Rectal smooth muscle tissue (tissue), 1 donor: ENCODE results near the gene KIZ.

Experiments used
- H3K27ac ChIP-seq: one replicate; pipeline ENCODE4 v1.7.0; 2013; ENCODE audit warnings: low read depth, low read length, inconsistent platforms
- H3K27me3 ChIP-seq: one replicate; pipeline ENCODE4 v1.7.0; 2013; ENCODE audit warnings: low read length; ENCODE audit not compliant: control insufficient read depth, insufficient read depth
- H3K36me3 ChIP-seq: one replicate; pipeline ENCODE4 v1.7.0; 2013; ENCODE audit warnings: low read length; ENCODE audit not compliant: control insufficient read depth, insufficient read depth
- H3K4me1 ChIP-seq: one replicate; pipeline ENCODE4 v1.7.0; 2013; ENCODE audit warnings: low read length; ENCODE audit not compliant: control insufficient read depth, insufficient read depth
- H3K4me3 ChIP-seq: one replicate; pipeline ENCODE4 v1.7.0; 2013; ENCODE audit warnings: low read length
- H3K9ac ChIP-seq: one replicate; pipeline ENCODE4 v1.7.0; 2013; ENCODE audit warnings: low read length

KIZ gene

DNA sequence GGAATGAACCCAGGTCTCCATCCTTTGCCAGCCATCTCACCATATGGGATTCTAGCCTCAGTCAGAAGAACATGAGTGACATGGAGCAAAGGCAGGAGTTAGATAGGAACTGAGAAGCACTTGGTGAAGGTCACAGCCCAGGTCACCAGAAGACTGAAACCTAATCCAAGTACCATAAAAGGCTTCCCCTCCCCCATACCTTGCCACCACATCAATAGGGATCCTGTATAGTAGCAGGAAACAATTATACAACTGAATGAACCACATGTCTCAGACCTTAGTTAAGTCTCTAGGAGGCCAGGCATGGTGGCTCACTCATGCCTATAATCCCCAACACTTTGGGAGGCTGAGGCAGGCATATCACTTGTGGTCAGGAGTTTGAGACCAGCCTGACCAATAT lies 49.6 kb downstream of the KIZ start:
- Histone ChIP-seq H3K27ac (peak overlapping the region; percentile 16), H3K36me3 (no peaks in the 10 kb centered on the region), H3K27me3 (no peaks in the 10 kb centered on the region), H3K9ac (no peak overlapping the region), H3K4me3 (no peak overlapping the region), H3K4me1 (peaks cover 8% of the 10 kb centered on the region)

DNA sequence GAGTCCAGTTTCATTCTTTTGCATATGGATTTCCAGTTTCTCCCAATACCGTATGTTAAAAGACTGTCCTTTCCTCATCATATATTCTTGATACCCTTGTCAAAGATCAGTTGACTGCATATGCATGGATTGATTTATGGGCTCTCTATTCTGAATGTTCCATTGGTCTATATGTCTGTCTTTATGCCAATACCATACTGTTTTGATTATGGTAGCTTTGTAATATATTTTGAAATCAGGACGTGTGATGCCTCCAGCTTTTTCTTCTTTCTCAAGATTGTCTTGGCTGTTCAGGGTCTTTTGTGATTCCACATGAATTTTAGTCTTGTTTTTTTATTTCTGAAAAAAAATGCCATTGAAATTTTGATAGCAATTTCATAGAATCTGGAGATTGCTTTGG lies 51.9 kb downstream of the KIZ start:
- H3K9ac ChIP-seq, result no peak overlapping the region
- no peaks in the 10 kb centered on the region for H3K27me3 ChIP-seq
- H3K4me3 ChIP-seq, result no peak overlapping the region
- no peak overlapping the region for H3K27ac ChIP-seq
- H3K36me3 ChIP-seq, result no peaks in the 10 kb centered on the region
- peaks cover 10% of the 10 kb centered on the region for H3K4me1 ChIP-seq

DNA sequence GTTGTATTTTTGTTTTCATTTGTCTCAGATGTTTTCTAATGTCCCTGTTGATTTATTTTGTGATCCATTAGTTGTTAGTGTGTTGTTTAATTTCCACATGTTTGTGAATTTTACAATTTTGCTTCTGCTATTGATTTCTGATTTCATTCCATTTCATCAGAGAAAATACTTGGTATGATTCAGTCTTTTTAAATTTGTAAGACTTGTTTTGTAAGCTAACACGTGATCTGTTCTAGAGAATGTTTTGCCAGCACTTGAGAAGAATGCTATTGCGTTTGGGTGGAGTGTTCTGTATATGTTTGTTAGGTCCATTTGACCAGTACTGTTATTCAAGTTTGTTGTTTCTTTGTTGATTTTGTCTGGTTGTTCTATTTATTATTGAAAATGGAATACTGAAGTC lies 53.9 kb downstream of the KIZ start:
- H3K9ac ChIP-seq, result no peak overlapping the region
- peak overlapping the region; percentile 19 for H3K27ac ChIP-seq
- H3K4me1 ChIP-seq, result peaks cover 11% of the 10 kb centered on the region
- no peak overlapping the region for H3K4me3 ChIP-seq
- H3K36me3 ChIP-seq, result no peaks in the 10 kb centered on the region
- H3K27me3 ChIP-seq, result no peaks in the 10 kb centered on the region

DNA sequence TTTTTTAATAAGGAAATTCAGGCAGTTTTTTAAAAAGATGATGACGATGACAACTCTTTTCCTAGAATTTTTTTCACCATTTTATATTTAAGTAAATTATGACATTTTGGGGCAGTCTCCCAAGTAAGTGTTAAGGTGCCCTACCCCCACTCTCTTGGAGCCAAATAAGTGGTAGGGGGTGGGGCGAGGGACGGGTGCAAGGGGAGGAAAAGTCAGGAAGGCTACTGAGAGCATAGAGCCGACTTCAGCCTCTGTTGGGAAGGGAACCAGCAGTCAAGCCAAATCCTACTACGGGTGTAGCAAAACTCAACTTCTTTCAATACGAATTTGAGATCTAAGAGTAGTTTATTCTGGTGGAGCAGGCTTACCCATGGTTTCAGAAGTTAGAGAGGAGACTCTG lies 54.4 kb downstream of the KIZ start:
- H3K9ac ChIP-seq, result no peak overlapping the region
- no peaks in the 10 kb centered on the region for H3K27me3 ChIP-seq
- H3K36me3 ChIP-seq, result no peaks in the 10 kb centered on the region
- H3K4me1 ChIP-seq, result peaks cover 11% of the 10 kb centered on the region
- peak overlapping the region; percentile 19 for H3K27ac ChIP-seq
- no peak overlapping the region for H3K4me3 ChIP-seq

DNA sequence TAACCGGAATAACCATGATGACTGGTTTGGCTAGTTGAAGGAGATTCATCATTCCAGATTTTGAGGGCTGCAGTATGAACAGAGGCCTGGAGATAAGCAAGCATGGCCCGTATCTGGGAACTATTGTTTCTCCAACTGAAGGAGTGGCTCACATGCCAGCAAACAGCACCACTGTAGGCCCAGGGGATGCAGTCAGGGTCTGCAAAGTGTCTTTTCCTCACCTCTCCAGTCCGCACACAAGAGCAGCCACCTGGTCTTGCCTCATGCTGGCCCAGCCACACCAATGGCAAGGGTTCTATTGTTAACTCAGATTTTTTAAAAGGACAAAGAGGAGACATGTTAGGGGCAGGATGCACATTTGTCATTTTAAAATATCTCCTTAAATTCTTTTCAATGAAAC lies 55.1 kb downstream of the KIZ start:
- Histone ChIP-seq H3K4me3 (no peak overlapping the region), H3K27me3 (no peaks in the 10 kb centered on the region), H3K27ac (peak overlapping the region; percentile 19), H3K9ac (no peak overlapping the region), H3K36me3 (no peaks in the 10 kb centered on the region), H3K4me1 (peaks cover 11% of the 10 kb centered on the region)

DNA sequence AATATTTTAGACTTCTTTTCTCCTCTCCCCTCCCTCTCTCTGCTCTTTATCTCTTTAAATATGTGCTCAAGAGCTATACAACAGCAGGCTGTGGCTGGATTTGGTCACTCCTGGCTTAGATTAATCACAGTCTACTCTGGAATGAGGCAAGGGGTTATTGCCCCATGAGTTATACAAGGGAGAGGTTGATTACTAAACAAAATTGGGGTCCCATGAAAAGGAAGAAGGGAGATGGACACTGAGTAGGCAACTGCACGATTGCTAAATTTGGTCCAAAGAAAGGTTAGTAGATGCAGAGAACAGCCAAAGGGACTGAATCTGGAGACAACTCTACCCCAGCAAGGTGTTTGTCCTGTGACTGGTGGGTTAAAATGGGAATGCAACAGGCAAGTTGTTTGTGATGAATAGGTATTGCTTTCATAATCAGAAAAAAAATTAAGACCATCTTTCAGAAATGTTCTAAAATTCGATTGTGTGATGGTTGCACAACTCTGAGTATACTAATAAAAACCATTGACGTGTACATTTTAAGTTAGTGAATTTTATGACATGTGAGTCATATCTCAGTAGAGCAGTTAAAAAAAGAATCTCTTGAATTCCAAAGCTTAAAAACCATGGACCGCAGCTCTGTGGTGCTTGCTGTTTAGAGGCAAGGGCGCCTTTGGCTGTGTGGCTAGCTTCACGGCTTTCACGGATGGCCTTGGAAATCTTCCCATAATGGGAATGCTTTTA lies 57.1 kb downstream of the KIZ start:
- no peak overlapping the region for H3K9ac ChIP-seq
- H3K4me1 ChIP-seq, result peaks cover 11% of the 10 kb centered on the region
- peak overlapping the region; percentile 83 for H3K27ac ChIP-seq
- H3K27me3 ChIP-seq, result no peaks in the 10 kb centered on the region
- H3K36me3 ChIP-seq, result no peaks in the 10 kb centered on the region
- H3K4me3 ChIP-seq, result no peak overlapping the region

DNA sequence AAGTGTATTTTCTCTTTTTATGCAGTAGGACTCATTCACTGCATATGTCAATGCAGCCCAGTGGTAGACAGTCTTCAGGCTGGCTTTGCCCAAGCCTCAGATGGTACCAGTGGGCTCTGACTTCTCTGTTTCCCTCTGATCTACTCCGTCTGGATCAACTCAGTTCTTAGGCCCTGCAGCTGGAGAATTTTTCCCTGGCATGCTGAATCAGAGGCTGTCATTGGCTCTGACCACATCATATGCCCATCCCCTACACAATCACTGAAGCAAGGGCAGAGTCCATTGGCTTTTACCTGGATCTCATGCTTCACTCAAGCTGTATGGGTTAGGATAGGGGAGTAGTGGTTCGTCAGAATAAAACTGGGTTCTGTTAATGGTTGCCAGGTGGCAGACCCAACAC lies 57.8 kb downstream of the KIZ start:
- Histone ChIP-seq H3K9ac (no peak overlapping the region), H3K27me3 (no peaks in the 10 kb centered on the region), H3K36me3 (no peaks in the 10 kb centered on the region), H3K4me1 (peaks cover 11% of the 10 kb centered on the region), H3K4me3 (no peak overlapping the region), H3K27ac (peak overlapping the region; percentile 83)

DNA sequence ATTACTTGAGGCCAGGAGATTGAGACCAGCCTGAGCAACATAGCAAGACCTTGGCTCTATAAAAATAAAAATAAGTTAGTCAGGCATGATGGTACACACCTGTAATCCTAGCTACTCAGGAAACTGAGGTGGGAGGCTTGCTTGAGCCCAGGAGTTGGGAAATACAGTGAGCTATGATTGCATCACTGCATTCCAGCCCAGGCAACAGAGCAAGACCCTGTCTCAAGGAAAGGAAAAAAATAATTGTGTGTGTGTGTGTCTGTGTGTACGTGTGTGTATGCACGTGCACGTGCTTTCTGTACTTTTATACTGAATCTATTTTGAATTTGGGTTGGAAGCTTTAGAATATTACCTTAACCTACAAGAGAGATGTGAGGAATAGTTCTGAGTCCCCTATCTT lies 58.9 kb downstream of the KIZ start:
- no peak overlapping the region for H3K4me3 ChIP-seq
- H3K27ac ChIP-seq, result no peak overlapping the region
- H3K4me1 ChIP-seq, result peaks cover 11% of the 10 kb centered on the region
- H3K27me3 ChIP-seq, result no peaks in the 10 kb centered on the region
- no peaks in the 10 kb centered on the region for H3K36me3 ChIP-seq
- no peak overlapping the region for H3K9ac ChIP-seq

DNA sequence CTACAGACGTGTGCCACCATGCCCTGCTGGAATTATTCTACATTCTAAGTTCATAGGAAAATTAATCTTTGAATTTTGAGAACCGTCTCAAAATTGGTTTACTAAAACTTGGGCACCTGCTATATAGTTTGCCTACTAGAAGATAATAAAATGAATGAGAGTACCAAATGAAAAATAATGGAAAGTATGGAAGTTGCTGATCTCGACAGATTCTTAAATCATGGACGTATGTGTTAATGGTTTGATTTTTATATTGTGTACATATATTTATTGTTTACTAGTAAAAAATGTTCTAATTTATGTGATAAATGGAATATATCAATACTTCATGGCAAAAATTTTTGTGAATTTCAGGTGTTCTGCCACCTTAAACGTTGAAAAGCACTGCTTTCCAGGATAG lies 60.0 kb downstream of the KIZ start:
- H3K27me3 ChIP-seq, result no peaks in the 10 kb centered on the region
- H3K4me1 ChIP-seq, result peaks cover 13% of the 10 kb centered on the region
- no peaks in the 10 kb centered on the region for H3K36me3 ChIP-seq
- no peak overlapping the region for H3K27ac ChIP-seq
- no peak overlapping the region for H3K9ac ChIP-seq
- no peak overlapping the region for H3K4me3 ChIP-seq

DNA sequence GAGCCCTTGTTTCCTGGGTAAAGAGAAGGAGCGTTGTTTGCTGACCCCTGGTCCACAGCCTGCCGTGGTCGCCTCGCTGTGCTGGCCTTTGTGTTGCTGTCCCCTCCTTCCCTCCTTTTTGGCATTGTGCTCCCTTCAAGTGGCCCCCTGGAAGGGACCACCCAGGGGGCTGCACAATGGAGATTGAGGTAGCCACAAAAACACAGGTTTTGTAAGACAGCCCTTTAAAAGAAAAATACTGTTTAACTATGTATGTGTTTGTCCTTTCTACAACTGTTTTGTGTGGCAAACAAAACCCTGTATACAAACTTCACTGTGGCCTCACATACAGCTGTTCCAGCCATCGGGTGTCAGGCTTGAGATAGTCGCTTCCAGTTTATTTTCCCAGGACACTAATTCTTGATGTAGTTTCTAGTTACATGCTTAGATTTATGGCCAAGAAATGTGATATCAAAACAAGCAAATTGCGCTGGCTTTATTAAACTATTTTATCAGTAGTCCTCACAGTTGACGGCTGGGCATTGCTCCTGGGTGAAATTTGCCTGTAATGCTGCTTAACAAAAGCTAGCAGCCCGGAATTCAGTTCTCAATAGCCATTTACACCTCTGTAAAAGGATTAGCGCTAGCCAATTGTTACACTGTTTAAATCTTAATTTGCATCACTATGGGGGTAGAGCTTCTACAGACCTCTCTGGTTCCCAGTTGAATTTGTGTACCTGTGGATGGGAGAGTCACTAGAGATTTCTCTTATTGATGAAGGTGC lies 64.1 kb downstream of the KIZ start:
- Histone ChIP-seq H3K9ac (no peak overlapping the region), H3K36me3 (no peaks in the 10 kb centered on the region), H3K27me3 (no peaks in the 10 kb centered on the region), H3K4me3 (no peak overlapping the region), H3K4me1 (peaks cover 2% of the 10 kb centered on the region), H3K27ac (no peak overlapping the region)

DNA sequence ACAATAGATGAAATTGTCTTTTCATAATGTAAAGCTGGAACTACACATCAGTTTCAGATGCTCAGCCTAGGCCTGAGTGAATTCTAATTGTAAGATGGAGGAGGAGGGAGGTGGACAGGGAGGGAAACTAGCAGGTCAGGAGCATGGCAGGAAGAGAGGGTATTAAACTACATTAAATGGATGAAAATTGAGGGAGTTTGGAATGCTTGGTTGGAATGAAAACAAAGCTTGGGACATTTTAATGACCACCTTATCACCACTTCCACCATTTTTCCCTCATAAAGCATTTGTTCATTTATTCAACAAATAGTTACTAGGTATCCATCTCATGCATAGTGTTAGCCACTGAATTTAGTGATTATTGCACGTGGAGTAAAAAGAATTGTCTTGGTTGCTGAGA lies 65.0 kb downstream of the KIZ start:
- Histone ChIP-seq H3K4me1 (peaks cover 2% of the 10 kb centered on the region), H3K36me3 (no peaks in the 10 kb centered on the region), H3K9ac (no peak overlapping the region), H3K27me3 (no peaks in the 10 kb centered on the region), H3K27ac (peak overlapping the region; percentile 21), H3K4me3 (no peak overlapping the region)

DNA sequence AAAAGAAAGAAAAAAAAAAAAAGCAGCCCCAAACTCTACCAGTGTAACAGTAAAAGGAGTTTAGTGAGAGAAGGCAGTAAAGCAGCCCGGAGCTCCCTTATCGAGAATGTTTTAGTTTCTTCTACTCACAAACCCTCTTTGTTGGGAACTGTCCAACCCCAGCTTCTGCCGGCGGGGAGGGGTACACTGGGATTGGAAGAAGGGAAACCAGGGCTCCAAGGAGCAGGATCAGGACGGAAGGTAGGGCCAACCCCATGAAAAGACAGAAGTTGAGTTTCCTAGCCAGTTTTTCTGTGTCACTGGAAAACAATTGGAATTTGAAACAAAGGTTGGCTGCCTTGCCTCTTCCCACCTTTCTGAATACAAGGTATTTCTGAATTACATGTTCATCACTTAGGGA lies 66.0 kb downstream of the KIZ start:
- Histone ChIP-seq H3K4me1 (peaks cover 2% of the 10 kb centered on the region), H3K4me3 (no peak overlapping the region), H3K27ac (peak overlapping the region; percentile 19), H3K27me3 (no peaks in the 10 kb centered on the region), H3K36me3 (no peaks in the 10 kb centered on the region), H3K9ac (no peak overlapping the region)

DNA sequence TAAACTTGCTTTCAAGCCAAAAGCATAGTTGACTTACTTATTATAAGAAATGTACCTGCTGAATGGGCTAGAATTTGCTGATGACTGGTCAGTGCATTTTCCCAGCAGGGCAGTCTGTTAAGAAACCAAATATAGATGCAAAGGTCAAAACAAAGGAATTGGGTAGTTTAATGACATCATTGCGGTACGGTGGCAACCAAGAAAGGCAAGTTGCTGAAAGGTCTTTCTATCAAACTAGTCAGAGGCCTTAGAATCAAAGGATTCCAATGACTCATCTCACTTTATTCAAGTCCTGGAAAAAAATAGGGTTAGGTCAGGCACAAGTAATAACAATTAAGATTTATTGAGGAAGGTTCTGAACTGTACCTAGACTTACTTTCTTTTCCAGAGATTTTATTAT lies 76.4 kb downstream of the KIZ start:
- Histone ChIP-seq H3K4me1 (peaks cover 2% of the 10 kb centered on the region), H3K36me3 (no peaks in the 10 kb centered on the region), H3K9ac (no peak overlapping the region), H3K27me3 (no peaks in the 10 kb centered on the region), H3K27ac (no peak overlapping the region), H3K4me3 (no peak overlapping the region)
